WTC11 (cell line): ENCODE measurements around the gene DMTF1. TPM values are rescaled to one million over a fixed set of nuclear protein-coding genes. Genes with fewer than 3 reads are reported as not detected.
A peak's percentile ranks its signal among the peaks of the same experiment; 100 is the strongest.

Experiments used
- ATAC-seq: fragments of 200-7000 bp; cut with Tn5 transposase; 2 replicates; pipeline ENCODE4 v1.10.0; 2021; ENCODE audit warnings: mild to moderate bottlenecking, moderate library complexity
- CTCF ChIA-PET: fragments of 300-600 bp; sonication (Branson Sonifier 250); formaldehyde crosslinking; loops from one replicate; lab custom pipeline; 2021; ENCODE audit warnings: antibody characterized with exemption; lab: Charles Lee
- POLR2A ChIA-PET: fragments of 350-600 bp; sonication (Branson Sonifier 250); formaldehyde crosslinking; loops from one replicate; lab custom pipeline; 2021; ENCODE audit warnings: antibody characterized with exemption; lab: Charles Lee
- DNase-seq: peaks from one replicate; pipeline ENCODE4 v3.0.0; 2021; ENCODE audit warnings: low spot score
- H3K27ac Mint-ChIP-seq: 2 replicates; pipeline ENCODE4 v1.8.0; 2021; ENCODE audit warnings: mixed read lengths
- H3K27me3 Mint-ChIP-seq: 2 replicates; pipeline ENCODE4 v1.8.0; 2021; ENCODE audit warnings: low read depth, mild to moderate bottlenecking, moderate library complexity, mixed read lengths
- H3K36me3 Mint-ChIP-seq: 2 replicates; pipeline ENCODE4 v1.8.0; 2021; ENCODE audit warnings: mixed read lengths
- H3K4me1 Mint-ChIP-seq: 2 replicates; pipeline ENCODE4 v1.8.0; 2022; ENCODE audit warnings: mixed read lengths
- H3K4me3 Mint-ChIP-seq: 2 replicates; pipeline ENCODE4 v1.8.0; 2021; ENCODE audit warnings: mild to moderate bottlenecking, moderate library complexity, mixed read lengths
- H3K9me3 Mint-ChIP-seq: 2 replicates; pipeline ENCODE4 v1.8.0; 2021; ENCODE audit warnings: mixed read lengths
- CTCF ChIP-seq: fragments of 200-600 bp; IDR thresholded peaks from 2 replicates; pipeline ENCODE4 v1.8.0; 2022; ENCODE audit warnings: antibody characterized with exemption
- FOXK1 ChIP-seq: sonication (generic); formaldehyde crosslinking; IDR thresholded peaks from 2 replicates; pipeline ENCODE4 v1.8.0; 2022; ENCODE audit warnings: mild to moderate bottlenecking, moderate library complexity, missing genetic modification reagents
- GABPB1 ChIP-seq: sonication (generic); formaldehyde crosslinking; IDR thresholded peaks from 2 replicates; pipeline ENCODE4 v1.8.1; 2023; ENCODE audit warnings: mild to moderate bottlenecking, missing genetic modification reagents
- HMGXB4 ChIP-seq: sonication (generic); formaldehyde crosslinking; IDR thresholded peaks from 2 replicates; pipeline ENCODE4 v1.8.1; 2023; ENCODE audit warnings: mild to moderate bottlenecking, moderate library complexity, missing genetic modification reagents
- MAX ChIP-seq: sonication (generic); formaldehyde crosslinking; IDR thresholded peaks from 2 replicates; pipeline ENCODE4 v1.8.0; 2022; ENCODE audit warnings: mild to moderate bottlenecking, missing genetic modification reagents
- MYBL2 ChIP-seq: sonication (generic); formaldehyde crosslinking; IDR thresholded peaks from 2 replicates; pipeline ENCODE4 v1.8.1; 2023; ENCODE audit warnings: mild to moderate bottlenecking, moderate library complexity, missing genetic modification reagents
- NFATC4 ChIP-seq: fragments of 250-450 bp; sonication (Bioruptor Pico); IDR thresholded peaks from 2 replicates; pipeline ENCODE4 v1.9.0; 2021; ENCODE audit warnings: mild to moderate bottlenecking
- NFE2L1 ChIP-seq: sonication (generic); formaldehyde crosslinking; IDR thresholded peaks from 2 replicates; pipeline ENCODE4 v1.8.1; 2023; ENCODE audit warnings: missing genetic modification reagents
- NFYB ChIP-seq: sonication (generic); formaldehyde crosslinking; conservative IDR thresholded peaks from 2 replicates; pipeline ENCODE4 v1.8.0; 2022; ENCODE audit warnings: low read depth, missing genetic modification reagents
- RELA ChIP-seq: sonication (generic); formaldehyde crosslinking; IDR thresholded peaks from 2 replicates; pipeline ENCODE4 v1.8.1; 2022; ENCODE audit warnings: missing genetic modification reagents, mild to moderate bottlenecking, borderline replicate concordance
- TCF7 ChIP-seq: sonication (generic); formaldehyde crosslinking; IDR thresholded peaks from 2 replicates; pipeline ENCODE4 v1.8.0; 2022; ENCODE audit warnings: mild to moderate bottlenecking, low read depth, missing genetic modification reagents, moderate library complexity
- TP53 ChIP-seq: sonication (generic); formaldehyde crosslinking; IDR thresholded peaks from 2 replicates; pipeline ENCODE4 v1.8.1; 2023; ENCODE audit warnings: mild to moderate bottlenecking, missing genetic modification reagents
- ZNF317 ChIP-seq: sonication (generic); formaldehyde crosslinking; IDR thresholded peaks from 2 replicates; pipeline ENCODE4 v1.8.1; 2023; ENCODE audit warnings: low read depth, mild to moderate bottlenecking, moderate library complexity, missing genetic modification reagents, borderline replicate concordance
- ZNF416 ChIP-seq: fragments of 250-450 bp; sonication (Bioruptor Pico); IDR thresholded peaks from 2 replicates; pipeline ENCODE4 v1.9.0; 2021; ENCODE audit warnings: mild to moderate bottlenecking, inconsistent platforms
- total RNA-seq: library from RNA; stranded (reverse); gene quantifications from 3 replicates; pipeline ENCODE4 v1.2.3, GENCODE V29; 2021
- TF ChIP-seq, protein P1 (sequence below): sonication (generic); formaldehyde crosslinking; IDR thresholded peaks from 2 replicates; pipeline ENCODE4 v1.8.0; 2023; ENCODE audit warnings: missing genetic modification reagents, mild to moderate bottlenecking, borderline replicate concordance
- TF ChIP-seq, protein P2 (sequence below): sonication (generic); formaldehyde crosslinking; conservative IDR thresholded peaks from 2 replicates; pipeline ENCODE4 v1.8.1; 2022; ENCODE audit warnings: mild to moderate bottlenecking, missing genetic modification reagents

The DMTF1 gene
- total RNA-seq, 1 experiment from 2014 or later: 79.3 TPM

DNA sequence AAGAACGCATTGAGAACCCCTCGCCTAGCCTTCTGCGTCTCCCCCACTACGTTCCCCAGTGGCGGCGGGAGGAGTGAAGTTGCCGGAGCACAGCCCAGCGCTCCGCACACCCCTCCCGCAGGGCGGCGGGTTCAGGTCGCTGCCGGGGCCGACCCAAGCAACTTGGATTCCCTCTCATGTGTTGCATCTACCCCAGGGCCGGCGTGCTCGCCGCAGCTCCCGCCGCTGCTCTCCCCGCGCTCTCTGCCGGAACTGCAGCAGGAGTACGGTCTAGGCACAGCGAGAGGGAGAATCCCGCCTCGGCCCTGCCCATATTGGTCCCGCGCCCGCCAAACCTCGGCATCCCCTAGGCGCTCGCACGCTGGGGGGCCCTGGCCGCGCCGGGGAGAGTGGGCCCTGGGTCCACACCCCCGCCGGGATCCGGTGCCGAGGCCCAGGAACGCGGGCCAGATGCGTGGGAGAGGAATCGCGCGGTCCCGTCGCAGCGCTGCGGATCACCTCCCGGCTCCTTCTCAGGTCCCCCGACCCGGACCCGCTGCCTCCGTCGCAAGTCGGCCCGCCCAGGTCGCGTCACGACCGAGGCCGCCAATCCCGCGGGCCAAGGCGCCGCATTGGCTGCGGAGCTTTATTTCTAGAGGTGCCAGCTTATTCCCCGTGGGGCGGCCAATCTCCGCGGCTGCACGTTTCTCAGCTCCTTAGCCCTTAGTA, 67.9 kb downstream of the DMTF1 start (continued):
- TF ChIP-seq HMGXB4 (CRISPR knock-in tag): peak; percentile 41; the same call in 1 of the 2 replicates
- no peak for TF ChIP-seq NFATC4 (CRISPR knock-in tag)
- TF ChIP-seq TCF7 (CRISPR knock-in tag): peak; percentile 68; the same call in 1 of the 2 replicates
- TF ChIP-seq RELA: peak; percentile 51; the same call in 1 of the 2 replicates
- TF ChIP-seq MYBL2 (CRISPR knock-in tag): 0 out of 2 replicates have a peak, but pooled peaks have one; percentile 66
- TF ChIP-seq NFYB (CRISPR knock-in tag): peak; percentile 72
- no peak for TF ChIP-seq CTCF
- peak; percentile 49; the same call in 1 of the 2 replicates for TF ChIP-seq NFE2L1
- no peak for TF ChIP-seq ZNF416 (CRISPR knock-in tag)
- TF ChIP-seq ZNF317 (CRISPR knock-in tag): no peak

DNA sequence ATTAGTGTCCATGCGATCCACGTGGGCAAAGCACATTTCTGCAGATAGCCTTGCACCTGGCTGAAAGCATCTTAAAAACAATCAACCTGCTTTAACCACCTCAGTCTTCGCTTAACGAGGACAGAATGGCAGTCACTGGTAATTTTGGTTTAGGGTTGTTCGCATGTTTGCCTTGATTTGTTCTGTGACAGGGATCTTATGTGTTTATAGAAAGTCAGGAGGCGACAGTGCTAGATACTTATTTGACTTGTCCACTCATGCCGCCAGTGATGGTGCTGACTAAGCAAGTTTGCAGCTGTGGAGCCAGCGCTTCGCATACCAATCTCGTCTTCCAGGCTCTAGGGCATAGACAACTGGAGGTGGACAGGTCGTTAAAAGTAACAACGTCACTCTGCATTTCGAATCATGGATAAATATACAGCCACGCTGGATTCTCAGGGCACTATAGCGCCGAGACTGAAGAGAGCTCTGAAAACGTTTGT, 68.5 kb downstream of the DMTF1 start:
- Mint-ChIP-seq H3K9me3 (no peaks in the 10 kb centered on the region), H3K27me3 (peaks cover 4% of the 10 kb centered on the region), H3K4me3 (peak overlapping the region; percentile 93), H3K36me3 (peaks cover 18% of the 10 kb centered on the region), H3K27ac (no peak overlapping the region), H3K4me1 (peaks cover 21% of the 10 kb centered on the region)
- ChIA-PET CTCF (interaction anchor here (1.0 to 2.3 kb wide), 4 partner anchors 15 to 406 kb away, joined by 3 to 7 read pairs (median 4); partner anchors contain the start of gene DMTF1), POLR2A (interaction anchor here (0.6 to 2.6 kb wide), 6 partner anchors 9 to 130 kb away, joined by 3 to 24 read pairs (median 4); partner anchors contain the start of gene DMTF1)
- ATAC-seq (no peak), DNase-seq (peak; percentile 17)
- TF ChIP-seq TP53 (CRISPR knock-in tag) (no peak), MAX (0 out of 2 replicates have a peak, but pooled peaks have one; percentile 36)
- TF ChIP-seq, protein P1, sequence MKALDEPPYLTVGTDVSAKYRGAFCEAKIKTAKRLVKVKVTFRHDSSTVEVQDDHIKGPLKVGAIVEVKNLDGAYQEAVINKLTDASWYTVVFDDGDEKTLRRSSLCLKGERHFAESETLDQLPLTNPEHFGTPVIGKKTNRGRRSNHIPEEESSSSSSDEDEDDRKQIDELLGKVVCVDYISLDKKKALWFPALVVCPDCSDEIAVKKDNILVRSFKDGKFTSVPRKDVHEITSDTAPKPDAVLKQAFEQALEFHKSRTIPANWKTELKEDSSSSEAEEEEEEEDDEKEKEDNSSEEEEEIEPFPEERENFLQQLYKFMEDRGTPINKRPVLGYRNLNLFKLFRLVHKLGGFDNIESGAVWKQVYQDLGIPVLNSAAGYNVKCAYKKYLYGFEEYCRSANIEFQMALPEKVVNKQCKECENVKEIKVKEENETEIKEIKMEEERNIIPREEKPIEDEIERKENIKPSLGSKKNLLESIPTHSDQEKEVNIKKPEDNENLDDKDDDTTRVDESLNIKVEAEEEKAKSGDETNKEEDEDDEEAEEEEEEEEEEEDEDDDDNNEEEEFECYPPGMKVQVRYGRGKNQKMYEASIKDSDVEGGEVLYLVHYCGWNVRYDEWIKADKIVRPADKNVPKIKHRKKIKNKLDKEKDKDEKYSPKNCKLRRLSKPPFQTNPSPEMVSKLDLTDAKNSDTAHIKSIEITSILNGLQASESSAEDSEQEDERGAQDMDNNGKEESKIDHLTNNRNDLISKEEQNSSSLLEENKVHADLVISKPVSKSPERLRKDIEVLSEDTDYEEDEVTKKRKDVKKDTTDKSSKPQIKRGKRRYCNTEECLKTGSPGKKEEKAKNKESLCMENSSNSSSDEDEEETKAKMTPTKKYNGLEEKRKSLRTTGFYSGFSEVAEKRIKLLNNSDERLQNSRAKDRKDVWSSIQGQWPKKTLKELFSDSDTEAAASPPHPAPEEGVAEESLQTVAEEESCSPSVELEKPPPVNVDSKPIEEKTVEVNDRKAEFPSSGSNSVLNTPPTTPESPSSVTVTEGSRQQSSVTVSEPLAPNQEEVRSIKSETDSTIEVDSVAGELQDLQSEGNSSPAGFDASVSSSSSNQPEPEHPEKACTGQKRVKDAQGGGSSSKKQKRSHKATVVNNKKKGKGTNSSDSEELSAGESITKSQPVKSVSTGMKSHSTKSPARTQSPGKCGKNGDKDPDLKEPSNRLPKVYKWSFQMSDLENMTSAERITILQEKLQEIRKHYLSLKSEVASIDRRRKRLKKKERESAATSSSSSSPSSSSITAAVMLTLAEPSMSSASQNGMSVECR (CRISPR knock-in tag): no peak

DNA sequence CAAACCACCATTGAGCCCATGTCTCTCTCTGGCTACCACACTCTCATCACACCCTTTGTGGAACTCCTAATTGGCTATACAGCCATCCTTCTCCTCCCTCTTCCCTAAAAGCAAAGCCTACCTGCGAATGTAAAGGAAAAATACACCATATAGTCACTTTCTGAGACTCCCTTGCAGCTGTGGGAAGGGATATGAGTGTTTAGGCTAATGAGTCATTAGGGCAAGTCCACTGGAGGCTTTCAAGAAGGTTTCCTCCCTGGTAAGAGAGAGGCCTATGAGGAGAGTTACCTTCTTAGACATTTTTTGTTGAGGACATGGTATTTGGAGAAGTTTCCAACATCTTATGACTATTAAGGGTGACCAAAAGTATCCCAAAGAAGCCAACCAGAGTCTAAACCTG, 71.4 kb downstream of the DMTF1 start:
- POLR2A ChIA-PET: no interaction called here
- Mint-ChIP-seq H3K4me3 (no peak overlapping the region), H3K4me1 (peaks cover 12% of the 10 kb centered on the region), H3K27me3 (peaks cover 17% of the 10 kb centered on the region), H3K27ac (no peak overlapping the region), H3K9me3 (no peaks in the 10 kb centered on the region), H3K36me3 (peaks cover 1% of the 10 kb centered on the region; the same call in 1 of the 2 replicates)
- DNase-seq (no peak), ATAC-seq (no peak)
- TF ChIP-seq GABPB1 (CRISPR knock-in tag): no peak
- TF ChIP-seq, protein P2, sequence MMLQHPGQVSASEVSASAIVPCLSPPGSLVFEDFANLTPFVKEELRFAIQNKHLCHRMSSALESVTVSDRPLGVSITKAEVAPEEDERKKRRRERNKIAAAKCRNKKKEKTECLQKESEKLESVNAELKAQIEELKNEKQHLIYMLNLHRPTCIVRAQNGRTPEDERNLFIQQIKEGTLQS: no peak
- TF ChIP-seq FOXK1 (CRISPR knock-in tag): no peak
- CTCF ChIA-PET: no interaction called here
